ENCODE data around the gene CNTNAP5.

Gene CNTNAP5

DNA sequence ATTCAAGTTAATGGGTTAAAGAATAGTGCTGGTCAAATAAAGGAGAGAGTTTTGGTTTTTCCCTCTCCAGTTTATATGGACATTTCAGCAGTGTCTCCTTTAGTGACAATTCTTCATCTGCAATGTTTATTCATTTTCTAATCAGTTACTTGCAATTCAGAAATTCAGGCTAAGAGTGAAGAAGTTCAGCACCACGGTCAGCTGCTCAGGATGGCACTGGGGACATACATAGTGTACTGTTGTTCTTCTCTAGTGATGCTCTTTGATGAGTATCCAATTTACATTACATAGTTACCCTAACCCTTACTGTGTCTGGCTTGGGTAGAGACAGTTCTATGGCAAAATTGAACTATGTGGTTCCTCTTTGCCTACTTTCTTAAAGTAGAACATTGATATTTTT, 412.7 kb downstream of the CNTNAP5 start:
- DNase-seq (ENCODE audit: low read depth, low spot score): no peak

GRCh38 chr2:124450481-124450880, 425.4 kb downstream of the CNTNAP5 start:
- DNase-seq (ENCODE audit: low read depth, low spot score): no peak

DNA sequence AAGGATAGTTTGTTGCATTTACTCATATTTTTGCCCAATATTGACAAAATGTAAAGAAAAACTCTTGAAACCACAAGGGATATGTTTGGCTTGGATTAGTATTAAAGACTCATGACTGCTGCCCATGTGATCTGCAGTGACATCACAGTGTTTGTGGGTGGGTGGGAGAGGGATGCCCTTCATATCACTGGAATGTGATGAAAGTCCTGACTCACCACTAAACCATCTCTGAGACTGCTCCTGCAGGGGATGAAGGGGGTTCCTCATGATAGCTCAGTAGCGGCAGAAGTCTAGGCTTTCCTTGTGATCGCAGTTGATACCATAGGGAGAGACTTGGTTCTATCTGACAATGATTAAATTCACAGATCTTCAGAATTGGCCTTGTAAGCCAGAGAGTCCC, 451.2 kb downstream of the CNTNAP5 start:
- no peak for DNase-seq (ENCODE audit: low read depth, low spot score)

DNA sequence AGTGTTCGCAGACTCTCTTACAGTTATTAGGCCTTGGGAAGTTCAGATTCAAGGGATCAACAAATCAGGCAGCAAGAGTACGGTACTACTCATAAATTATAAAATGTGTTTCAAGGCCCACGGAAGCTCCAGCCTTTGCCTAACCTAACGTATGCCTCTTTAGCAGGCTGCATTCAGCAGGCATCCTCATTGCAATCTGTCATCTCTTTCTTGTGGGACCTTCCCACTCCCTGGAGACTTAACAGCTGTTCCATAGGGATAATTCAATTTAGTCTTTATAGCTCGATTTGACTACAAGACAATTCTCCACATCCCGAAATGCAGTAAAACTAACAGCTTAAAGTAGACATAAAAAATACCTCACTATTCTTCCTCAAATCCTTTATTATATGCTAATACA, 453.7 kb downstream of the CNTNAP5 start:
- DNase-seq (ENCODE audit: low read depth, low spot score): no peak

DNA sequence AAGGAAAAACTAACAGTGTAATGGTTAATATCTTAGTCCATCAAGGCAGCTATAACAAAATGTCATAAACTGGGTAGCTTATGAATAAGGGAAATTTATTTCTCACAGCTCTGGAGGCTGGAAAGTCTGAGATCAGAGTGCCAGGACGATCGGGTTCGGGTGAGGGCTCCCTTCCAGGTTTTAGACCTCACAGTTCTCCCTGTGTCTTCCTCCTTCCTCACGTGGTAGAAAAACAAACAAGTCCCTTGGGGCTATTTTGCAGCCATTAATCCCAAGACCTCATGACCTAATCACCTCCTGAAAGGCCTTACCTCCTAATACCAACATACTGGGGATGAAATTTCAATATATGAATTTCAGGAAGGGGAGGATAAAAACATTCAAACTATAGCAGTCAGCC, 455.9 kb downstream of the CNTNAP5 start:
- DNase-seq (ENCODE audit: low read depth, low spot score): no peak

GRCh38 chr2:124482044-124482443, 457.0 kb downstream of the CNTNAP5 start:
- DNase-seq (ENCODE audit: low read depth, low spot score): no peak

DNA sequence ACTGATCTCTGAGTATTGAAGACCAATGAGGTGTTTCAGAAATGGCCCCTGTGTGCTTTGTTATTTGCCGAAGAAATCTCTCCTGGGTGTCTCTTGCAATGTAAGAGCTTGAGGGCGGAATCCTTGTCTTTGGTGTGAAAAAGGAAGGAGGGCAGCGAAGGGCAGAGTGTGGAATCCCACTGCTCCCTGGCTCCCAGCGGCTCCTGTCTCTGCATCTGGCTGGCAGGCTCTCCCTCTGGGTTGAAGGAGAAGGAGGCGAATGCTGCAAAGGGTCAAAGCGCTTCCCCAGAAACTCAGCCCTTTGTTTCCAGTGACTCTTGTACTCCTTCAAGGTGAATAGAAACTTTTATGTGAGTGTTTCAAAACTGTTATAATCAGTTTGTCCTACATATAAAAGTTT, 457.5 kb downstream of the CNTNAP5 start:
- no peak for DNase-seq (ENCODE audit: low read depth, low spot score)

DNA sequence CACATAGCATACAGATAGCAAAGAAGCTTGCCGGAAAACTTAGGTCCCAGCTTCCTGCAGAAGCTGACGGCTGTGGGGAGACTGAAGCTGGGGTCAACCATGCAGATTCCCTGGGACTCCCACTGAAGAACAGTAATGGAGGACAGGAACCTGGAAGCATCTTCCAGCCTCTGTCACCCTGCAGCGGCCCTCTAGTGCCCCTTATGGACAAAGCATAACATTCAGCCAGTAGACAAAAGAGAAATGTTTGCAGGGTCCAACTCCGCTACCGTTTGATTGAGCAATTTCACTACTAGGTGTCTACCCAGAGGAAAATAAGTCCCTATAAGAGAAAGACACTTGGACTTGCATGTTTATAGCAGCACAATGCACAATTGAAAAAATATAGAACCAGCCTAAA, 460.6 kb downstream of the CNTNAP5 start:
- no peak for DNase-seq (ENCODE audit: low read depth, low spot score)

DNA sequence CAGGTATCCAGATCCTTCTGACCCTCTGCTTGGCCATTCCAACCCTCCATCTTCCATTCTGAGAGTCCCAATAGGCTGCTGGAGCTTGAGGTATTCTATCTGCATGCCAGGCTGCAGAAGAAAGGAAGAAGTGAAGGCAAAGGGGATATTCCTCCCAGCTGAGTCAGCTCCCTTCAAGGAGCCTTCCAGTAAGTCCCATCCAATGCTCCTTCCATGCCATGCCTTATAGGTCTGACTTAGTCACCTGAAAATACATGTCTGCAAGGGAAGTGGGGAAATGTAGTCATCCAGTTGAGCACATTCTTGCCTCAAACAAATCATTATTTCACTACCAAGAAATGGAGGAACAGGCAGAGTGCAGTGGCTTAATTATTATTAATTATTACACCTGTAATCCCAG, 464.6 kb downstream of the CNTNAP5 start:
- DNase-seq (ENCODE audit: low read depth, low spot score): no peak

DNA sequence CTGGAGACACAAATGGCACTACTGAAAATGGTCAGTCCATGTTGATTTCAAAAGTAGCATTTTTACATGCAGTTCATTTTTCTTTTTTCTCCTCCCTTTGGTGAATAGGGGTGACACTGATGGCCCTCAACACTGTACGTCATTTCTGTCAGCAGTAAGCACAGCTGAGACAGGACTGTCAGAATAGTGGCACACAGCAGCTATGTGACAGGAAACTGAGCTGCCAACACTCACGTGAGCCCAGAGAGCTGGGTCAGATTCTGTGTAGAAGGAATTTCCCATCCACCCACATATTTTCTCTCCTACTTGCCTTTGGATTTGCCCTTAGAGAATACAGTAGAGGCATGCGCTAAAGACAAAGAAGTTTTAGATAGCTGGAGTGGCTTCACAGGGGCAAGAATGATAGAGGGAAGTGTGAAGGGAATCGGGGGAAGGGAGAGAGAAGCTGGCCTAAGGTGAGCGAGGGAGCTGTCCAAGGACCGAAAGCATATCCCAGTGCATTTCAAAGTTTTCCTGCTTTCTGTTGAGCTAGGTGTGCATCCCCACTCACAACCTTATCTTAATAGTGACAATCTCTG, 476.6 kb downstream of the CNTNAP5 start:
- DNase-seq (ENCODE audit: low read depth, low spot score): no peak

- no peak for DNase-seq (ENCODE audit: low read depth, low spot score)
These were observed 489.1 kb downstream of the CNTNAP5 start for GRCh38 chr2:124514236-124514635.

- no peak for DNase-seq (ENCODE audit: low read depth, low spot score)
These were observed 495.9 kb downstream of the CNTNAP5 start for GRCh38 chr2:124520953-124521352.

DNA sequence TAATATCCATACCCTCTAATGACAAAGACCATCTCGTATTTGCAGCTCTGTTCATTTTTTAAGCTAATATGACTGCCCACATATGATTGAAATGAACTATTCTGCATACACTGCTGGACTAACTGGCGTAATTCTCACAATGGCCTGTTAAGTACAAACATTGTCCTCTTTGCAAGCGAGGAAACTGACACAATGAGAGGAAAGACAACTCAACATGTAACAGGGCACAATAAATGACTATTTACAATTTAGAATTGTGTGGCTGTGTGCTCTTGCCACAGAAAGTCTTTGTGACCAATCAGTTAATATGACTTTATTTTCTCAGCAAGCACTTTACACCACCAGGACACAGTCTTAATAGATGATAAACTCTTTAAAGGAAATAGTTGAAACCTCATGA, 498.0 kb downstream of the CNTNAP5 start:
- no peak for DNase-seq (ENCODE audit: low read depth, low spot score)

GRCh38 chr2:124524155-124524915, 499.2 kb downstream of the CNTNAP5 start:
- DNase-seq (ENCODE audit: low read depth, low spot score): no peak

DNA sequence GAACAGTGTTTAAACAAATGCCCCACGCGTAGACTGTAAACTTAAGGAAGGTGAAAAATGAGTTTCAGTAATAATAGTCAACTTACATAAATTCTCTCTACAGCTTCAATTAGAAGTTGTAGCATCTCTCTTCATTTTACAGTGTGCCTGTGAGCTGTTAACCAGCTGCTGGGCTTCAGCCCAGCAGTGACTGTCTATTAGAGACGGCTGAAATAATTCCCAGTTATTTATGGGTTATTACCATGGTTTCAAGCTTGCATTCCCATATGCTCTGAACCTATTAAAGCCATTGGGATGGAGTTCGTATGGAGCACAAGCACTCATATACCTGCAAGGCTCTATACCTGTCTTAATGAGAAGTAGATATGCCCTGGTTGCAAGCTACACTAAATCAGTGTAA, 501.1 kb downstream of the CNTNAP5 start:
- DNase-seq (ENCODE audit: low read depth, low spot score): no peak

DNA sequence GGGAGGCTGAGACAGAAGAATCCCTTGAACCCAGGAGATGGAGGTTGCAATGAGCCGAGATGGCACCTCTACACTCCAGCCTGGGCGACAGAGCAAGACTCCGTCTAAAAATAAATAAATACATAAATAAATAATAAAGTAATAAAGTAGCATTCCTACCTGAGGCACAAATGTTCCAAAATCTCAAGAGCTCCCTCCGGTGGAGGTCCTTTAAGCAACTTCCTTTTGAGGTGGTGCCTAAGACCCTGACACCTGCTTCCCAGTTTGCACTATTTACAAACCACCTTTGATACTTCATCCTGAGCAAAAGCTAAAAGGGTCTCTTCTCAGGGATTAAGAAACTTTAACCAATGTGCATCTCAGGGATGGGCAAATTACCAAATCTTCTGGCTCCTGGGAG, 505.1 kb downstream of the CNTNAP5 start:
- no peak for DNase-seq (ENCODE audit: low read depth, low spot score)

DNA sequence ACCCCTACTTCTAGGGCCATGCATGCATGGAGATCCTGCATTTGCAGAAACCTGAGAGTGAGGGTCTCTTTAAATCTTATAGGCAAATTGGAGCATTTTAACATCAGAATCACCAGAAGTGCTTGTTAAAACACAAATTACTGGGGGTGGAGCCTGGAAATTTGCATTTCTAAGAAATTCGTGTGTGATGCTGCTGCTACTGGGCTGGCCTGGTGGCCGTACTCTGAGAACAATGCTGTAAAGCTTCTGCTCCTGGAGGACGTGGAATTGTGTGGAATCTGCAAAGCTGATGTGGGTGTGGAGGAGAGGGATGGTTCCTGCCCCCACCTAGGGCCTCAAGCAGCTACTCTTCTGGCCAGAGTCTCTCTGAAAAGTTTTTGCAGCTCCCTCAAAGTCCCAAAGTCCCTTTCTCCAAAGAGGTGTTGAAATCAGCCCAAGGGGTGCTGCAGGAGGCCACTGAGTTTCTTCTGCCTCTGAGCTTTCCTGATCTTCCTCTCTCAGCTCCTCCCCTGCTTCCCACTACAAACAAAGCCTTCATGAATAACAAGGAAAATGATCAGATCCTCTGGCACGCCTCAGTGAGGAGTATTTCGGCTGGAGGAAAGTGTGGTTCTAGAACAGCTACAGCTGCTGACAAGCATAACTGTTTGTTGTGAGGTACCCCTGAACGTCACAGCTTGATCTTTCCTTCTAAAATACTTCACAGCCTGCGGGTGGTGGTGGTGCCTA, 508.3 kb downstream of the CNTNAP5 start:
- no peak for DNase-seq (ENCODE audit: low read depth, low spot score)

DNA sequence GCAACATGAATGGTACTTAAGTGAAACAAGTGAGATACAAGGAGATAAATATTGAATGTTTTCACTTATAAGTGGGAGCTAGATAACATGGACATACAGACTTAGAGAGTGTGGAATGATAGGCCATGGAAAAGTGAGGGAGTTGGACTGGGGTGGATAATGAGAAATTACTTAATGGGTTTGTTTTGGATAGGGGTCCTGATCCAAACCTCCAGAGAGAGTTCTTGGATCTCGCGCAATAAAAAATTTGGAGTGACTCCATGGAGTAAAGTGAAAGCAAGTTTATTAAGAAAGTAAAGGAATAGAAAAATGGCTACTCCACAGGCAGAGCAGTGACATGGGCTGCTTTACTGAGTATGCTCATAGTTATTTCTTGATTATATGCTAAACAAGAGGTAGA, 508.9 kb downstream of the CNTNAP5 start:
- DNase-seq (ENCODE audit: low read depth, low spot score): no peak

- DNase-seq (ENCODE audit: low read depth, low spot score): no peak
These were observed 510.7 kb downstream of the CNTNAP5 start for GRCh38 chr2:124535816-124536215.

DNA sequence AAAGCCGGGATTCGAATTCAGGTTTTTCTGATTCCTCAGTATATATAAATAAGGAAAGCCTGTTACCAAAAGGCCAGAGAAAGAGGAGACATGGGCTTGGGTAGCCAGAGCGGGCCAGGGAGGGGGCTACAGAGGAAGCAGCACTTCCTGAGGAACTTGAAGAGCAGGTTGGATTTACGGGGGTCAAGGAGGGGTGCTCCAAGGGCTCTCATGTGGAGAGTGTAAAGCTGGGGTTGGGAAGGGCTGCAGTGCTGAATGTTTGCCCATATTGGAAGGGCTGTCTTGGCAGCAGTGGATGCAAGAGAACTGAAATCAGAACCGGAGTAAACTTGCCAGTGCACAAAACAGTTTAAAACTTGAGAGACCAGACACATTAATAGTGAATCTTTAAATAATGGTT, 511.5 kb downstream of the CNTNAP5 start:
- no peak for DNase-seq (ENCODE audit: low read depth, low spot score)

GRCh38 chr2:124538549-124538948, 513.5 kb downstream of the CNTNAP5 start:
- DNase-seq (ENCODE audit: low read depth, low spot score): no peak

DNA sequence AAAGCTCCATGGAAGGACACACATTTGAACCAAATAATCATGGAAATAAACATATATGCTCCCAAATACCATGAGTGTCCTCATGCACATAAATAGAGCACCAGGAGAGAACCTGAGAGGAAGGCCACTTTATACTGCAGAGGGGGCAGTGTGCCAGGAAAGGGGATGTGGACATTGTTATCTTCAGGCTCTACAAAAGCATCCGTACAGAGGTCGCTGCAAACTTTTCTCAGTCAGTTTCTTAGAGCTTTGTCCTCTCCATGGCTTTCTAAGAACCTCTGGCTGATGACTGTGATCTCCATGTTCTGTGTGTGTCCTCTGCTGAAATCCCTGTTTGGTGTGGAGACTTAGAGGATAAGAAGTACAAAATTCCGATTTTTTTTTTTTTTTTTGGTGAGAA, 515.7 kb downstream of the CNTNAP5 start:
- DNase-seq (ENCODE audit: low read depth, low spot score): no peak

Measured in activated CD4-positive, CD25-positive, alpha-beta regulatory T cell treated with anti-CD3 and anti-CD28 coated beads, Interleukin-2, amount 50 U/mL, for 16 hours (primary cell).